Vagina (tissue), 2 donors: ENCODE measurements around the gene PIGX. TPM values are rescaled to one million over a fixed set of nuclear protein-coding genes. Genes with fewer than 3 reads are reported as not detected.

Experiments
- DNase-seq, 2 donors: peaks; one replicate each; pipeline ENCODE4 v3.0.0-alpha.2; 2017; ENCODE audit errors: extremely low spot score in 2 of 2
- H3K27ac ChIP-seq: fragments of 200-600 bp; sonication (generic); one replicate; pipeline ENCODE4 v1.5.1; 2019
- H3K27me3 ChIP-seq: fragments of 200-600 bp; sonication (generic); one replicate; pipeline ENCODE4 v1.5.1; 2019
- H3K36me3 ChIP-seq, 2 donors: fragments of 200-600 bp; sonication (generic); one replicate each; pipeline ENCODE4 v1.5.1; 2017 to 2019
- H3K4me1 ChIP-seq: fragments of 200-600 bp; sonication (generic); one replicate; pipeline ENCODE4 v1.5.1; 2019
- H3K4me3 ChIP-seq, 2 donors: fragments of 200-600 bp; sonication (generic); 1 replicate in 1 of 2; 2 replicates in 1 of 2; pipeline ENCODE4 v1.5.1; 2016 to 2019
- H3K9me3 ChIP-seq: fragments of 200-600 bp; sonication (generic); one replicate; pipeline ENCODE4 v1.5.1; 2019
- CTCF ChIP-seq, 3 experiments: fragments of 450-650 bp in 2 of 3; fragments of 200-600 bp in 1 of 3; sonication (generic) in 1 of 3; IDR thresholded peaks; one replicate each; pipeline ENCODE4 v1.5.1; 2017 to 2019; ENCODE audit warnings: antibody characterized with exemption in 3 of 3, mild to moderate bottlenecking in 2 of 3, moderate library complexity in 2 of 3
- POLR2A ChIP-seq, 2 donors: fragments of 450-650 bp; IDR thresholded peaks; one replicate each; pipeline ENCODE4 v1.6.1; 2017; ENCODE audit warnings: antibody characterized with exemption in 2 of 2, mild to moderate bottlenecking in 2 of 2, moderate library complexity in 2 of 2
- POLR2AphosphoS5 ChIP-seq, 2 donors: sonication (generic); formaldehyde crosslinking; IDR thresholded peaks; one replicate each; pipeline ENCODE4 v1.9.0; 2017; ENCODE audit warnings: antibody characterized with exemption in 2 of 2, mild to moderate bottlenecking in 2 of 2, low read depth in 1 of 2; ENCODE audit not compliant: insufficient read depth in 1 of 2
- intact Hi-C: fragments of 100-400 bp; cut with DNase I; formaldehyde crosslinking; loops from one replicate; pipeline ENCODE4 v1.15.1; 2023
- total RNA-seq: library from RNA; depleted of rRNA; stranded (reverse); fragments of >200 nt; gene quantifications from one replicate; pipeline ENCODE4 v1.2.3, GENCODE V29; 2016

Gene PIGX
- total RNA-seq, 1 donor from 2014 or later = 31.9 TPM

GRCh38 chr3:196667056-196667825 is 44.9 kb upstream of the PIGX start:
- H3K4me3 ChIP-seq = no peak overlapping the region
- no peaks in the 10 kb centered on the region for H3K9me3 ChIP-seq
- no peak for DNase-seq
- TF ChIP-seq POLR2AphosphoS5 (IDR thresholded peaks at IDR 0.05; ENCODE audit: insufficient read depth in 1 of 2, low read depth in 1 of 2) (no peak), POLR2A (IDR thresholded peaks at IDR 0.05) (no peak), CTCF (IDR thresholded peaks at IDR 0.05) (no peak)
- no peaks in the 10 kb centered on the region for H3K27me3 ChIP-seq
- intact Hi-C loops = no loop called here
- no peak overlapping the region for H3K27ac ChIP-seq
- no peaks in the 10 kb centered on the region for H3K4me1 ChIP-seq
- no peaks in the 10 kb centered on the region for H3K36me3 ChIP-seq

GRCh38 chr3:196670339-196670738 is 41.8 kb upstream of the PIGX start:
- no peak for TF ChIP-seq CTCF (IDR thresholded peaks at IDR 0.05)
- TF ChIP-seq POLR2AphosphoS5 (IDR thresholded peaks at IDR 0.05; ENCODE audit: insufficient read depth in 1 of 2, low read depth in 1 of 2) = no peak
- TF ChIP-seq POLR2A (IDR thresholded peaks at IDR 0.05) = no peak
- no peaks in the 10 kb centered on the region for H3K9me3 ChIP-seq
- H3K27ac ChIP-seq = no peak overlapping the region
- no peaks in the 10 kb centered on the region for H3K36me3 ChIP-seq
- no peak for DNase-seq
- no peak overlapping the region for H3K4me3 ChIP-seq
- H3K27me3 ChIP-seq = no peaks in the 10 kb centered on the region
- H3K4me1 ChIP-seq = no peaks in the 10 kb centered on the region
- intact Hi-C loops = no loop called here

- Histone ChIP-seq H3K4me1 (no peaks in the 10 kb centered on the region), H3K4me3 (no peak overlapping the region), H3K36me3 (no peaks in the 10 kb centered on the region), H3K27ac (no peak overlapping the region), H3K9me3 (no peaks in the 10 kb centered on the region), H3K27me3 (no peaks in the 10 kb centered on the region)
- DNase-seq = no peak
- intact Hi-C loops = no loop called here
- TF ChIP-seq POLR2A (IDR thresholded peaks at IDR 0.05) (no peak), POLR2AphosphoS5 (IDR thresholded peaks at IDR 0.05; ENCODE audit: insufficient read depth in 1 of 2, low read depth in 1 of 2) (no peak), CTCF (IDR thresholded peaks at IDR 0.05) (no peak)
Observed at GRCh38 chr3:196673632-196674031, 38.5 kb upstream of the PIGX start.

GRCh38 chr3:196677353-196677752 is 34.8 kb upstream of the PIGX start:
- DNase-seq = no peak
- intact Hi-C loops = no loop called here
- TF ChIP-seq CTCF (IDR thresholded peaks at IDR 0.05) = no peak
- TF ChIP-seq POLR2AphosphoS5 (IDR thresholded peaks at IDR 0.05; ENCODE audit: insufficient read depth in 1 of 2, low read depth in 1 of 2) = no peak
- TF ChIP-seq POLR2A (IDR thresholded peaks at IDR 0.05) = no peak
- Histone ChIP-seq H3K27me3 (no peaks in the 10 kb centered on the region), H3K4me3 (no peak overlapping the region), H3K4me1 (no peaks in the 10 kb centered on the region), H3K9me3 (no peaks in the 10 kb centered on the region), H3K27ac (no peak overlapping the region), H3K36me3 (no peaks in the 10 kb centered on the region)

- H3K36me3 ChIP-seq = no peaks in the 10 kb centered on the region
- H3K4me1 ChIP-seq = no peaks in the 10 kb centered on the region
- DNase-seq = no peak
- no peaks in the 10 kb centered on the region for H3K27me3 ChIP-seq
- no peaks in the 10 kb centered on the region for H3K9me3 ChIP-seq
- intact Hi-C loops = no loop called here
- TF ChIP-seq POLR2A (IDR thresholded peaks at IDR 0.05) (no peak), POLR2AphosphoS5 (IDR thresholded peaks at IDR 0.05; ENCODE audit: insufficient read depth in 1 of 2, low read depth in 1 of 2) (no peak), CTCF (IDR thresholded peaks at IDR 0.05) (no peak)
- no peak overlapping the region for H3K27ac ChIP-seq
- no peak overlapping the region for H3K4me3 ChIP-seq
Observed at GRCh38 chr3:196677931-196678330, 34.2 kb upstream of the PIGX start.
